ENCODE data around the gene LAMA3.

DNA sequence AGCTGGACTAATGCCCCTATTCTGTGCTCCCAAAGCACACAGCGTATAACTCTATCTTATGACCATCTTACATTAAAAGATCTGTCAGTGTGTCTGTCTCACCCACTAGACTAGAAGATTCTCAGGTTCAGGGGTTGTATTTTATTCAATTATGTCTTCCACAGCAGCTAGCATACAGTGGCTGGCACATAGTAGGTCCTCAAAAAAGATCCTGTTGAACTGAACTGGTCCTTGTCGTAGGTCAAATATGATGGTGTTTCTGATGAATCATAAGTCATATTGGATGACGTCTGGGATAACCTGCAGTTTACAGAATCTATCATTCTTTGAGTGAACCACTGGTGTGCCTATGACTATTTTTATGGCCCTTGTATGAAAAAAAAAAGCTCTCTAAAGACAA is 314.0 kb downstream of the LAMA3 start:
- TF ChIP-seq POLR2A (IDR thresholded peaks at IDR 0.05; ENCODE audit: low read length) (no peak), GATA1 (IDR thresholded peaks at IDR 0.05; ENCODE audit: low read depth, low read length) (no peak)

All from erythroblast (primary cell).